ENCODE data around the gene SMC6. TPM values are rescaled to one million over a fixed set of nuclear protein-coding genes. Genes with fewer than 3 reads are reported as not detected.

SMC6 gene
- total and polyA plus RNA-seq, 9 donors, result 6.6 to 16.8 (median 12.3) TPM

DNA sequence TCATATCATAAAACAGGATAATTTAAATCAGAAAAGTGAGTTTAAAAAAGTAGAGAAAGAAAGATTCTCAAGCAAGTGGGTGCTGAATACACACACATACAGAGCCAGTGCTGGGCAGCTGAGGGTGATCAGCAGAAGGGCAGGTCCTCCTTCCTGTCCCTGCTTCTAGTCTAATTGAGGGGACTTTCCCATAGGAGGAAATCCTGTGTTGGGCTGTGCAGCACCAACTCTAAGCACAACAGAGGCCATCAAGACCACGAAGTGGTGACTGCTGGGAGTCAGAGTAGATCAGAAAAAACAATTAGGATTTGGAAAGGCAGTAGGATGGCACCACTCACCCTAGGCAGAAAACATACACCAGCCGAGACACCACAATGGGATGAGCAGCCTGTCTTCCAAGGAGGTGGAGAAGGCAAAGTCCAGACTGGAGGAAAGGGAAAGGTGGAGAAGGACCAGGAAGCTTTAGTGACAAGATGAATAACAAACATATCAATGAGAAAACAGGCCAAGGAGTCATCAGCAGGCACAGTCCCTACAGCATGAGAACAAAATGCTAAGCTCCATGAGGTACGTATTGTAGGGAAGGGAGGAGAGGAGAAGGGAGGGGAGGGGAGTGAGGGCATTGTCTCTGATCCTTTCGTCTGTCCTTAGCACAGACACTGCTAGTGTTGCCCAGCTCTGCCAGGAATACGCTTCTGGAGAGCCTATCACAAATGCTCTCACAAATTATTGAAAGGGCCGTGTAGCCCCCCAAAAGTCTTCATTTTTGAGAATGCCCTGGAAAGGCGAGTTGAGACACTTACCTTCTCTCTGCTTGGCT lies 45.9 kb upstream of the SMC6 start:
- Histone ChIP-seq H3K36me3 (no peaks in the 10 kb centered on the region), H3K4me1 (ENCODE audit: insufficient read depth) (no peaks in the 10 kb centered on the region), H3K9me3 (no peaks in the 10 kb centered on the region), H3K27ac (no peak overlapping the region), H3K27me3 (no peaks in the 10 kb centered on the region), H3K4me3 (no peak overlapping the region)
- DNase-seq, result no peak
- WGBS, 3 donors, result 63 to 69% (median 67%) methylated on average over 7 of the region's 7 CpGs
- intact Hi-C loops (cut with DNase I), result no loop called here
- TF ChIP-seq POLR2A (IDR thresholded peaks at IDR 0.05), result no peak
- no peak for TF ChIP-seq CTCF (IDR thresholded peaks at IDR 0.05)
- no peak for TF ChIP-seq EP300 (IDR thresholded peaks at IDR 0.05)

DNA sequence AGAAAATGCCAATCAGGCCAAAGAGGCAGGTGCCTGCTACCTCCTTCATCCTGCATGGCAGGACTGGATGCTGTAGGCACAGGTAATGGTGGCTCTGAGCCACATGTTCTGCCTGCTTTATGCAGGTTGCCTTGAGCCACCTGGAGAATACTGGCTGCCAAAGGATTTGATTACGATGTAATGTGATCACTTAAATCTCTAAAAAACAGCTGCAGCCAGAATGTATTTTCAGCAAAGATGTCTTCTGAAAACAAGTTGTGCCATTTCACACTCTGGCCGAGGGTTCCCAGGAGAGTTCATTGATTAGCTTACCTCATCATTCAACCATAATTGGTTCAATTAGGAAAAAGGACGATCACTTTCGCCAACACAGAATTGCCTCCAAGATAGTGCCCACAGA lies 44.7 kb upstream of the SMC6 start:
- Histone ChIP-seq H3K36me3 (no peaks in the 10 kb centered on the region), H3K27me3 (no peaks in the 10 kb centered on the region), H3K27ac (no peak overlapping the region), H3K9me3 (no peaks in the 10 kb centered on the region), H3K4me3 (no peak overlapping the region), H3K4me1 (ENCODE audit: insufficient read depth) (no peaks in the 10 kb centered on the region)
- TF ChIP-seq POLR2A (IDR thresholded peaks at IDR 0.05), result no peak
- no peak for TF ChIP-seq CTCF (IDR thresholded peaks at IDR 0.05)
- TF ChIP-seq EP300 (IDR thresholded peaks at IDR 0.05), result no peak
- intact Hi-C loops (cut with DNase I), result no loop called here
- whole genome bisulfite sequencing, 3 donors, result 67 to 73% (median 67%) methylated on average over 4 of the region's 4 CpGs
- no peak for DNase-seq

- Histone ChIP-seq H3K4me3 (no peak overlapping the region), H3K36me3 (no peaks in the 10 kb centered on the region), H3K27me3 (no peaks in the 10 kb centered on the region), H3K27ac (no peak overlapping the region), H3K9me3 (no peaks in the 10 kb centered on the region), H3K4me1 (ENCODE audit: insufficient read depth) (peaks cover 2% of the 10 kb centered on the region)
- intact Hi-C loops (cut with DNase I), result no loop called here
- WGBS, 3 donors, result 87 to 92% (median 87%) methylated on average over 5 of the region's 5 CpGs
- no peak for DNase-seq
- TF ChIP-seq CTCF (IDR thresholded peaks at IDR 0.05) (no peak), POLR2A (IDR thresholded peaks at IDR 0.05) (no peak), EP300 (IDR thresholded peaks at IDR 0.05) (no peak)
Observed at GRCh38 chr2:17795309-17795708, 41.7 kb upstream of the SMC6 start.

DNA sequence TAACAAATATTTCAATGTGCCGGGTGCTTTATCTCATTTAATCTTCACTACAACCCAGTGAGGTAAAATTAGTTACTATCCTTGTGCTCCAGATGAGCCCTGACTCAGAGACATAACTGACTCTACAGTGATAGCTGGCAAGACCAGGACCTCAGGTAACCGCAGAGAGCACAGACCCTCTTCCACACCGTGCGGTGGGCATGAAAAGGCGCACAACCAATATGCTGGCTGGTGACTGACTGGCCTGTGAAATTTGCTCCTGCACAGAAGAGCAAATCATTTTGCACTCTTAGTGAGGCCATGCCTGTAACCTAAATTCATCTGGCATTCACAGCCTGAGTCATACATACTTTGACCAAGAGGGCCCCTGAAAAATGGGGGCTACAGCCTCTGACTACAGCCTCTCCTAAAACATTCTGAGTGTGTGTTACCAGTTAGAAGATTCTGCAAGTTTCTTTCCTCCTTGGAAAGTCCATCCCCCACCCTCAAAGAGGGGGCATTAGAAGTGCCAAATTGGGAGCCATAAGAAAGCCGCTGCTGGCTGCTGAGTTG lies 40.3 kb upstream of the SMC6 start:
- H3K27ac ChIP-seq, result no peak overlapping the region
- no peak for TF ChIP-seq CTCF (IDR thresholded peaks at IDR 0.05)
- TF ChIP-seq POLR2A (IDR thresholded peaks at IDR 0.05), result no peak
- no peak for TF ChIP-seq EP300 (IDR thresholded peaks at IDR 0.05)
- intact Hi-C loops (cut with DNase I), result no loop called here
- H3K27me3 ChIP-seq, result no peaks in the 10 kb centered on the region
- no peak for DNase-seq
- H3K4me1 ChIP-seq (ENCODE audit: insufficient read depth), result peaks cover 2% of the 10 kb centered on the region
- H3K36me3 ChIP-seq, result no peaks in the 10 kb centered on the region
- WGBS, 3 donors, result 76 to 84% (median 77%) methylated on average over 6 of the region's 6 CpGs
- H3K4me3 ChIP-seq, result no peak overlapping the region
- H3K9me3 ChIP-seq, result no peaks in the 10 kb centered on the region
